Stimulated activated CD4-positive, alpha-beta T cell treated with anti-CD3 and anti-CD28 coated beads, Interleukin-2, amount 100 ng/mL, for 48 hours (primary cell): ENCODE results near the gene SLC16A11.

Experiments
- DNase-seq, 2 donors: peaks; one replicate each; pipeline ENCODE4 v3.0.0-alpha.2; 2020

Gene SLC16A11

GRCh38 chr17:7025245-7025644 is 18.6 kb downstream of the SLC16A11 start:
- DNase-seq, result no peak

DNA sequence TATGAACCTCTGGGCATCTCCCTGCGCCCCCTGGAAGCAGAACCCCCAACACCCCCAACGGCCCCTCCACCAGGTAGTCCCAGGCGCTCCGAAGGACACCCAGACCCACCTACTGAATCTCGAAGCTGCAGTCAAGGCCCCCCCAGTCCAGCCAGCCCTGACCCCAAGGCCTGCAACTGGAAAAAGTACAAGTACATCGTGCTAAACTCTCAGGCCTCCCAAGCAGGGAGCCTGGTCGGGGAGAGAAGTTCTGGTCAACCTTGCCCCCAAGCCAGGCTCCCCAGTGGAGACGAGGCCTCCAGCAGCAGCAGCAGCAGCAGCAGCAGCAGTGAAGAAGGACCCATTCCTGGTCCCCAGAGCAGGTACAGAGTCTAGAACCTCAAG is 19.5 kb downstream of the SLC16A11 start:
- no peak for DNase-seq

DNA sequence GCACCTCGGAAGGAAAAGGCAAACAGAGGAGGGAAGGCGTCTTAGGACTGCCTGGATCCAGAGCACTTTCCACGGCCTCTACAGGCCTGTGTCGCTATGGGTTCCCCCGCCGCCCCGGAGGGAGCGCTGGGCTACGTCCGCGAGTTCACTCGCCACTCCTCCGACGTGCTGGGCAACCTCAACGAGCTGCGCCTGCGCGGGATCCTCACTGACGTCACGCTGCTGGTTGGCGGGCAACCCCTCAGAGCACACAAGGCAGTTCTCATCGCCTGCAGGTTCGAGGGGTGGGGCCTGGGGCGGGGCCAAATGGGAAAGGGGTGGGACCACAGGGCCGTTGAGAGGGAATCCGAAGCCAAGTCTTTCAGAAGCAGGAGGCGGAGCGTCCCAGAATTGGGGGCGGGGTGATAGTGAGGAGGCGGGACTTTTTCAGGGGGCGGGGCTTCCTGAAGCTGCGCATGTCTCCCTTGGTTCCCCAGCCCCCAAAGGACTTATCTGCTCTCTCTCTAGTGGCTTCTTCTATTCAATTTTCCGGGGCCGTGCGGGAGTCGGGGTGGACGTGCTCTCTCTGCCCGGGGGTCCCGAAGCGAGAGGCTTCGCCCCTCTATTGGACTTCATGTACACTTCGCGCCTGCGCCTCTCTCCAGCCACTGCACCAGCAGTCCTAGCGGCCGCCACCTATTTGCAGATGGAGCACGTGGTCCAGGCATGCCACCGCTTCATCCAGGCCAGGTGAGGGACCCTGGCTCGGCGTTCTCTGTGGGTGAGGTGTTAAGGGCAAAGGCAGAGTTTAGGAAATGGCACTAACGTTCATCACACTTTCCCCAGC is 20.1 kb downstream of the SLC16A11 start:
- DNase-seq, result peak; percentile 93 to 94

DNA sequence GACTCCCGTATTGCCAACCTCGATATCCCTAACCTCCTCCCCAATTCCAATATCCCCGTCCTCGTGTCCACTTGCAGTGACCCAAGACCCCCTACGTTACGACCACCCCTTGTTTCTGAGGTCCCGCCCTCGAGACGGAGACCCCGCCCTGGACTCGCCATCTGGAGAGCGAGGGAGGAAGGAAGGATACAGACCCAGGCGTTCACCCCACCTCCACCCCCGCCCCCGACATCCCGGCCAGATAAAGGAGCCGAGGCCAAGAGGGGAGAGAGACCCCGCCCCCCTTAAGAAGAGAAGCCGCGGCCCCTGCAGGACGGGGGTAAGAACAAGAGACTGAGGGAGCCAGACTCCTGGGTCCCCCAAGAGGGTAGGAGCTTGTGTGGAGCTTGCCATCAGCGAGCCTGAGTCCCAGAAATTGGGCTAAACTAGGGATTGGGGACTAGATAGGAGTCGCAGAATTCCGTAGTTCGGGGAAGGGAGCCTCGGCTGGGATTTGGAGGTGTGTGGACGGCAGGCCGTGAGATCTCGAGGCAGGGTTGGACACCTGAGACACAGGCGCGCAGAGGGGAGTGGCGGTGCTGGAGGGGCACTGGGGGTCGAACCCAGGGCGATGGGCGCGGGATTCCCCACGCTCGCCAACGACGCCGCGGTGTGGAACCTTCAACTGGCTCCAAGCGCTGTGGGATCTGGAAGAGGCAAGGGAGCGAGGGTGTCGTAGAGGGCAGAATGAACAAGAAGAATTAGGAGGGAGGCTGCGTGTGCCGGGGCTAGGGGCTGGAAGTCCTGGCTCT is 20.9 kb downstream of the SLC16A11 start, which contains the start of gene BCL6B:
BCL6B (plus strand) TSS at position 270 of the 791 bp plus-strand sequence. CDS start 622 bp downstream, outside the sequence.
- no peak for DNase-seq

GRCh38 chr17:7021993-7022778 is 21.7 kb downstream of the SLC16A11 start:
- DNase-seq, result peak; percentile 78 to 86

GRCh38 chr17:7020894-7021664 is 22.8 kb downstream of the SLC16A11 start:
- no peak for DNase-seq

- no peak for DNase-seq
These were observed 23.9 kb downstream of the SLC16A11 start for GRCh38 chr17:7019839-7020519.

- DNase-seq, result no peak
These were observed 24.5 kb downstream of the SLC16A11 start for GRCh38 chr17:7019367-7019766.

DNA sequence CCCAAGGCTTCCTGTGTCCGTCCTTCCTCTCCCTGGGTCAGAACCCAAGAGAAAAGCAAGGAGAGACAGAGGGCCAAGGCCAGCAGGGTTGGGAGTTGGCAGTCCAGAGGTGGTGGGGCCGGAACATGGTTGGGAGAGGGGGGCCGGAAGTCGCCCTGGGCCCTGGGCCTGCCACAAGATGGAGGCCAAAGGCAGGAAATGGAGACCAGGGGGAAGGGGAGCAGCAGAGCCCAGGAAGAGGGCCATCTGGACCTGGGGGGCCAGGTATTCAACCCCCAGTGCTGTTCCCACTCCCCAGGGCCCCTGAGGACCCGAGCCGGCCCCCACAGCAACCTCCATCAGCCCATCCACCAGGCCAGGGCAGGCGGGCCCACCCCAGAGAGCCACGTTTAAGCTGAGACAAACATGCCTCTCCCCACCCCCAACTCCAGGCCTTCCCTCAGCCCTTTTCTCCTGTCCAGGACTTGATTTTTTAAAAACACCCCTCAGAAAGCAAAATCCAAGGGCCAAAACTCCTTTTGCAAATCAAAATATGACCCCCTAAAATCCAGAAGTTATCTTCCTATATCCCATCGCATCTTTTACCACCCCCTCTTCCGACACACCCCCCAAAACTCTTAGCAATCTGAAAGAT is 25.4 kb downstream of the SLC16A11 start:
- DNase-seq, result no peak

- no peak for DNase-seq
These were observed 26.1 kb downstream of the SLC16A11 start for GRCh38 chr17:7017827-7018200.

- no peak for DNase-seq
These were observed 26.7 kb downstream of the SLC16A11 start for GRCh38 chr17:7016886-7017826.

GRCh38 chr17:7016418-7016817 is 27.5 kb downstream of the SLC16A11 start:
- no peak for DNase-seq

DNA sequence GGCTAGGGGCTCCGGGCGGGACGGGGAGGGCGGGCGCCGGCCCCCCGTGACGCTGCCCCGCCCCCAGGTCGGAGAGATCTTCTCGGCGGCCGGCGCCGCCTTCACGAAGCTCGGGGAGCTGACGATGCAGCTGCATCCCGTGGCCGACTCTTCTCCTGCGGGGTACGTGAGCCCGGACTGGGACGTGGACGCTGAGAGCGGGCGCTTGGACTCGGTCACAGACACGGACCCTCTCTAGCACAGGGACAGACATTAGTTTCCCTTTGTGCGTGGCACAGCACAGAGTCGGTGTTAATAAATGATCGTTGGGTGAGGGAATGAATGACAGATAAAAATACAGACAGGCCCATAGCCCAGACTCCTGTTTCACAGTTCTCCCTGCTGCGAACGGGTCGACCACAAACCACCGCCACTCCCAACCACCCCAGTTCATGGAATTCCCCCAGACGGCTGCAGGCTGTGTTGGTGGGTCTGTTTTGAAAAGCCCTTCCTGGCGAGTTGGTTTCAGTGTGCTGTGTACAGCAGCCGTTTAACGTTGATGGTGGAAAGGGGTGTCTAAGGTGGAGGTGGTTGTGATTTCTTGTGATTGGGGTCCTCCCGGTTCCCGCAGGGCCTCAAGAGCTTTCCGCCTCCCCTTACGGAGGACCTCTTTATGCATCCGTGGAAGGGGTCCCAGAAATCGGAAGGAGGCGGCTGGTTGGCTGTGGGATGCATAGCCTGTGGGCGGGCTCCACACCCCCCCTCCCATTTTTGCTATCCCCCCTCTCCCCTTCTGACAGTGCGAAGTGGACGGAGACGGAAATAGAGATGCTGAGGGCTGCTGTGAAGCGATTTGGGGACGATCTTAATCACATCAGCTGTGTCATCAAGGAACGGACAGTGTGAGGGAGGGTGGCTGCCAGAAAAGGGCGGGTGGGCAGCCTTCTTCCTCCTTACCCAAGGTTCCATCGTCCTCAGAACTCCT is 28.6 kb downstream of the SLC16A11 start:
- DNase-seq, result peak; percentile 51 to 66

GRCh38 chr17:7014261-7014994 is 29.5 kb downstream of the SLC16A11 start:
- peak; percentile 91 to 94 for DNase-seq

DNA sequence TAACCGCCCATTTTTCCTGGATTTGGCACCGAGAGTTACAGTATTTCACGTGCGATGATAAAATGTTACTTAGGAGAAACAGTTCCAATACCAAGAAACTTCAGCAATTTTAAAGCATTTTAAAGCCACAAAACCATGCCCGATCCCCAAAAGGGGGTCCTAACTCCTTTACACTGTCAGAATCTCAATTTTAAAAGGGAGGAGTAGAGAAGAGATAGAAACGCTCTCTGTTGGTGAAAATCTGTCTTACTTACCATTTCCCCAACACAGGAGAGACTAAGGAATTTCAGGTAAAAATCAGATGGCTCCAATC is 32.0 kb downstream of the SLC16A11 start:
- DNase-seq, result no peak

DNA sequence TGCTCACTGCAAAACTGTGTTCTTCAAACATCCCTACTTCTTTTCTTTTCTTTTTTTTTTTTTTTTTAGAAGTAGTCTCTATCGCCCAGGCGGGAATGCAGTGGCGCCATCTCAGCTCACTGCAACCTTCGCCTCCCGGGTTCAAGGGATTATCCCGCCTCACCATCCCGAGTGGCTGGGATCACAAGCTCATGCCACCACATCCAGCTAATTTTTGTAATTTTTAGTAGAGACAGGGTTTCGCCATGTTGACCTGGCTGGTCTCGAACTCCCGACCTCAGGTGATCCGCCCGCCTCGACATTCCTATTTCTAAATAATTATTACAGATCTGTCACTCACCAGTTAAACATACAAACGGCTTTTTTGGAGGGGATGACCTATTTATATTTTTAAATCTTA is 32.5 kb downstream of the SLC16A11 start:
- DNase-seq, result no peak

- DNase-seq, result no peak
These were observed 33.4 kb downstream of the SLC16A11 start for GRCh38 chr17:7010523-7010922.

GRCh38 chr17:7007143-7007542 is 36.7 kb downstream of the SLC16A11 start:
- no peak for DNase-seq
